PFSK-1 (cell line): ENCODE results near the gene SAMD11.

Experiments used
- FOXP2 ChIP-seq: optimal IDR thresholded peaks from 2 replicates; pipeline ENCODE3; 2011; ENCODE audit warnings: borderline replicate concordance, control low read depth, inconsistent platforms; ENCODE audit not compliant: insufficient read depth; ENCODE audit errors: extremely low read length, extremely low read depth
- POLR2AphosphoS5 ChIP-seq: IDR thresholded peaks from 2 replicates; pipeline ENCODE4 v1.6.1; 2012; ENCODE audit warnings: low read depth, mild to moderate bottlenecking, control low read depth, low read length, moderate library complexity
- REST ChIP-seq, 2 experiments: IDR thresholded peaks; 2 replicates each; pipeline versions ENCODE4 v1.6.1 to v1.8.0; 2011 to 2012; ENCODE audit warnings: low read depth in 2 of 2, low read length in 2 of 2, control low read depth in 1 of 2, inconsistent platforms in 1 of 2, mild to moderate bottlenecking in 1 of 2, moderate library complexity in 1 of 2; ENCODE audit not compliant: insufficient read depth in 1 of 2
- SIN3A ChIP-seq: IDR thresholded peaks from 2 replicates; pipeline ENCODE4 v1.6.1; 2012; ENCODE audit warnings: mild to moderate bottlenecking, low read length, moderate library complexity, borderline replicate concordance; ENCODE audit not compliant: insufficient read depth
- TAF1 ChIP-seq: IDR thresholded peaks from 2 replicates; pipeline ENCODE4 v1.6.1; 2012; ENCODE audit warnings: low read length, control low read depth, borderline replicate concordance; ENCODE audit not compliant: insufficient read depth

- TF ChIP-seq TAF1 (no peak), SIN3A (no peak), POLR2AphosphoS5 (no peak), REST (IDR thresholded peaks at IDR 0.05; ENCODE audit: insufficient read depth in 1 of 2, low read depth in 2 of 2, low read length in 2 of 2) (no peak), FOXP2 (no peak)
Measured at GRCh38 chr1:923991-924655, 400 bp downstream of the SAMD11 start.
